EH (cell line): ENCODE data around the gene PPFIBP1.
A peak's percentile ranks its signal among the peaks of the same experiment; 100 is the strongest.
"Not testable (repeated sequence)": the region's sequence is repeated elsewhere in the genome, so short reads cannot be mapped to it uniquely, and the experiment has no call there.

Source experiments
- DNase-seq: peaks from one replicate; pipeline ENCODE4 v3.0.0-alpha.2; 2015; ENCODE audit warnings: low read depth

The PPFIBP1 gene

DNA sequence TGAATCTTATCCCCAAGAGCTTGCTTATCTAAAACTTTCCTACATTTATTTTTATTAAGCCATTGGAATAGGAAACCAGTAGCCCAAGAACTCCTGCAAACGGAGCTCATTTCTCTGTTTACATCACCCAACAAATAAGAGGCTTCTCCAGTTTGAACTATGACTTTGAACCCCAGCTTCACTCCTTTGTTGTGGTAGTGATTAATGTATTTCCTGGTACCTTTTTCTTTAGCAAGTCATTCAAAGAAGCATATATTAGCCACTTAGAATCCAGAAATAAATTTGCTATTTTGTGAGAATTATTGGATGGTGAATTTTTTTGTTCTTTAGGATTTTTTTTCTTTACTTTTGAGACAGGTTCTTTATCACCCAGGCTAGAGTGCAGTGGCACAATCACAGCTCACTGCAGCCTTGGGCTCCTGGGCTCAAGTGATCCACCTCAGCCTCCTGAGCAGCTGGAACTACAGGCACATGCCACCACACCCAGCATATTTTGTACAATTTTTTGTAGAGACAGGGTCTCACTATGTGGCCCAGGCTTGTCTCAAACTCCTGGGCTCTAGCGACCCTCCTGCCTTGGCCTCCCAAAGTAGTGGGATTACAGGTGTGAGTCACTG is 104.0 kb downstream of the PPFIBP1 start:
- DNase-seq = not testable (repeated sequence)

DNA sequence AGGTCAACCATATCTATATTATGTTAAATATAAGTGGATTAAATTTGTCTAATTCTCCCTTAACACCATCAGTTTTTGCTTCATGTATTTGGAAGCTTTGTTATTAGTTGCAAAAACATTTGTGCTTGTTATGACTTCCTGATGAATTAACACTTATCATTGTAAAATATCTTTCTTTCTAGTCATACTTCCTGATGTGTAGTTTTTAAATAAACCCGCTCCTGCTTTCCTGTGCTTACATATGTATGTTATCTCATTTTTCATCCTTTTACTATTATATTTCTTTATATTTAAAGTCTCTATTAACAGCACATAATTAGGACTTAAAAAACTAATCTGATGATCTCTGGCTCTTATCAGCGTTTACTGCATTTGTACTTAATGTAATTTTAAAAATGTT is 106.2 kb downstream of the PPFIBP1 start:
- DNase-seq = not testable (repeated sequence)

DNA sequence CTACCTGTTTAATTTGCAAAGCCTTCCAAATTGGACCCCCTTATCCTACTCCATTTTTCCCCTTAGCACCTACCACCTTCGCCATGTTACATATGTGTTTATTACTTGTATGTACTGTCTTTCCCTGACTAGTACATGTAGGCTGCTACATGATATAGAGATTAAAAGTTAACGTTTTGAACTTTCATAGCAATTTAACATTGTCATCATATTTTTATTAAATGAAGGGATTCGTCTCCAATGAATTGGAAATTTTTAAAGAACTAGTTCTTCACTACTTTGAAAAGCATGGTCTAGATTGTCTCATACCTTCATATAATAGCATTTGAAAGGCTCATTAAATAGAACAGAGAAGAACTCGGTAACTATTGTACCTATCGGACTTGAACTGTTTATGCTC is 107.4 kb downstream of the PPFIBP1 start:
- no peak for DNase-seq

DNA sequence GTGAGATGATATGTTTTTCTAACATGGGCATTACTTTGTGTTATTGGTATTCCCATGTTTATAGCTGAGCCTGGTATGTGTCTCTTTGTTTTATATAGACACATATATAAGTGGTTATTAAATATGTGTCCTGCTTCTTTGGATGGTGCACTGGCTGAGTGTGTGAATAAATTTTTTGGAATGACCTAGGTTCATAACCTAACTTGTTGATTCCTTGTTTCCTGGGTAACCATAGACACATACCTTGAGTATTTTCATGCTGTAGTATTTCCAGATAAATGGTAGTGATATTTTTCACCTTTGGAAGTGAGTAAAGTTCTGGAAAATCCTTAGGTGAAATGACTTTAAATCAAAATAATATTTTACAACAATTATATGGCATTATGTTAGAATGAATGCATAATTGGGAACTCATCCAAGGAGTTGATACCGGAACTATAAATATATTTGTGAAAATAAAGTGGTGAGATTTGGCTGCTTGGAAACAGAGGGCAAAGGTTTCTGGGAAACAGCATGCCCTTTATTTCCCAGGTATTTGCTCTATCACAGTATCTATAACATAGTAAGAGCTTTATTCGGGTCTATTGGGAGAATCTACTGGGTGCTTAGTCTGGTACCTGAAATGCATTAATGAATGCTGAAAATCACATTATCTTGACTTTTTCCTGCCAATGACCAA is 107.9 kb downstream of the PPFIBP1 start:
- DNase-seq = no peak

DNA sequence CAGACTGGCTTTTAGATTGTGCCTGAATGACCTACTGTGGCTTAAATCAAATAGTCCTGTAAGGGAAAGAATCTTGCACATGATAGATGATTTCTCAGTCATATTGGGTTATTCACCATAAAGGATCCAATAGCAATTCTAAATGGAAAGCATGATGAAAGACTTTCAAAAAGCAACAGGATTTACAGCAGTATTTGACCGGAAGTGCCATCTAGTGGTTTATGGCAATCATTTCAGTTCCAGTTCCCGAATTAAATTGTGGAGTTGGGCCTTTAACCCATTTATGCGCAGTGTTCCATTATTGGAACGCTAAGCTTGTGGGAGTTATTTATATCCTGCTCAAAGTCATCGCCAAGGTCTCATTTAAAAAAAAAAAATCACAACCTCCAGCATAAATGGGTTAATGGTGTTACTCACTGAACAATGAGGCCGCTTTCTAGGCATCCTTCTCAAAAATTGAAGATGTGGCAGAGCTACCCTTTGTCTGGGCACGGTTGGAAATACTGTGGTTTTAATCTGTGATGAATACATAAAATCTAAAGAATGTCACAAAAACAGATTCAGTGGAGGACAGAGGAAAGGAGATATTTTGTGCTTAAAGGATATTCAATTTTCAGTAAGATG is 111.5 kb downstream of the PPFIBP1 start:
- DNase-seq = peak; percentile 76

DNA sequence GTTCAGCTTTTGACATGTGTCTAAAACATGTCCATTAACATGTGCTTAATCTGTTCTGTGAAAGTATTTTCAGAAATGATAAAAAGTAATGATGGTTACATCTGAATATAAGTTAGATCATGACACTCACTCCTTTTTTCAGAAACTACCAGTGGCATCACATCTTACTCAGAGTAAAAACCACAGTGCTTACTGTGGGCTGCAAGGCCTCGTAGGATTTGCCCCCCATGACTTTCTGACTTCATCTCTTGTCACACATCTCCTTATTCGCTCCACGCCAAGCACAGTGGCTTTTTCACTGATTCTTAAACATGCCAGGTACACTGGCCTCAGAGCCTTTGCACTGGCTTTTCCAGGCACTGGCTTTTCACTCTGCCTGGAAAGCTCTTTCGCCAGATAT is 112.6 kb downstream of the PPFIBP1 start:
- not testable (repeated sequence) for DNase-seq

DNA sequence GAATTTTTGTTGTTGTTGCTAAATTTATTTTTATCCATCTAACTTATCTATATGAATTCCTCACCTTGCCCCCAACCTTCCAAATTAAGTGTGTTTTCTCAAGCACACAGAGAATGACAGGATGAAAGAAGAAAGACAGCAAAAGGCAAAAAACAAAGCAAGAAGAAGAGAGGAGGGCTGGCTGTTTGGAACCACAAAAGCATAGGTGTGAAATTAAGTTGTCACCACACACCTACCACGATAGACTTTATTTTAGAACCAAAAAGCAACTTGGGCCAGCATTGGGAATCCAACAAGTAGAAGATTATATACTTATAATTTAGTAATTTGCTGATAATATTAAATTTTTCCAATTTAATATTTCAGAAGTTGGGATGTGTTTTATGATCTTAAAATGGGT is 113.5 kb downstream of the PPFIBP1 start:
- DNase-seq = no peak

DNA sequence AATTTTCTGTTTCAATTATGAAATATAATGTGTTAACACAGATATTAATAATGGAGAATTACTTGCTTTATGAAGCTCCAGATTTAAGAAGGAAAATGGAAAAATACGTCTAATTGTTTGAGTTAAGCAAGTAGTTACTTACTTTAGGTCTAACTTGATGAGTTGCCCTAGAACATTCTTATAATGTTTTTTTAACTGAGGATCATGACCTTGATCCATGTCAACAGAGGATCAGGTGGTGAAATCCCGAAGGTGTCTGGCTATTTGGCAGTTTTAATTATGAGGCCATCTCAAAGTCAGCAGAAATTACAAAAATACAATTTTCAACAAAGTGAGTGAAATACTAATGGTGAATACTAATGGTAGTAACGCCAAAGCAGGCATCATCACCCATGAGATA is 115.3 kb downstream of the PPFIBP1 start:
- no peak for DNase-seq

DNA sequence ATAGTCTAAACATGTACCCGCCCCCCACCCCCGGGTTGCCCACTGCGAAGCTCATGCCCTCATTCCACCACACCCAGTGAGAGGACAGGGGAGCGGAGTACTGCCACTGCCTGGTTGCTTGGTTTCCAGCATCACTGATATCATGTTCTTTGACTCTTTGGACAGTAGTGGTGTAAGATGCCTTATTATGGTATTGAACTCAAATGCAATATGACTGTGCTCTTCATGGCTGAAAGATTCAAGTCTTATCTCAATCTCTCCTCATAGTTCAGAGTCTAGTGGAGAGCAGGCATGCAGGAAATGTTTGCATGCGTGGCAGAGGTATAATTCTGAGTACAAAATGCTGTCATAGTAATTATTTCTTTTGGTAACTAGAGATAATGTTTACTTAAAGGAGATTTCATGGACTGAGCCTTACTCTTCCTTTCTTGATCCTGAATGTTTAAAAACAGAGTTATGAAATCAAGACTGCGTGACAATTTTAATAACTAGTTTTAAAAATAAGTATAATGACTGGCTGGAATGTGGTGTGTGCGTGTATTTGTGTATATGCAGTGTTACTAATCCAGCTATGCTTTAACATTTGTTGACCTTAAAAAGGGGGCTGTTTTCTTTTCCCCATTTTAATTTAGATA is 116.7 kb downstream of the PPFIBP1 start:
- peak; percentile 49 for DNase-seq

DNA sequence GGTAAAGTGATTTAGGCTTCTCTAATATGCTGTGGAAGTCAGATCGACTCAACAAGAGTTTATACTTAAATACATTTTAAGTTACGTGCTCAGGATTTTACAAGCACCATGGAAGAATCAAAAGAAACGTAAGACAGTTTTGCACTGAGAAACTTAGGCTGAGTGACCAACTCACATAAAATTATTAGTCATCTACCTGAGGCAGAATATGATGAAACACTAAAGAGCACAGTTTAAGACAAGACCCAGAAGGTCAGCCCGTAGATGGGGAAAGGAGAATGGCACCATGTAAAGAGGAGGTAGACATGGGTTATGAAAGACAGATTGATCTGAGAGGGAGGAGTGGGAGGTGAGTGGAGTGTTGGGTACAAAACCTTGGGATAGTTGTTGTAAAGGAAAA is 118.4 kb downstream of the PPFIBP1 start:
- not testable (repeated sequence) for DNase-seq

DNA sequence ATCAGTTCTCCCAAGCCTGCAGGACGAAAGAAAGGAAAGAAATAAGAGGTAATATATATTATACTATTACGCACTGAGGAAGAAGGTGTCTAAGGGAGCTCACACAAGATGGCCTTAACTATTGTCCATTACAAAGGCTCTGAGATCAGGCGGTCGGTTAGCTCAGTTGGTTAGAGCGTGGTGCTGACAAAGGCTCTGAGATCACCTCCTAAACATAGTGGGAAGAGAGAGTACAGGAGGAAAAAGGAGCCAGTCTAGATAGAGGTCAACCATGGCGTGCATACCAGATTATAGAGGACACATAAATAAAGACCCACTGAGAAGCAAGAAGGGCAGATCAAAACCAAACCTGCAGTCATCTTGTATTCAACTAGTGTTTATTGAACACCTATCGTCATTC is 118.9 kb downstream of the PPFIBP1 start:
- DNase-seq = not testable (repeated sequence)

DNA sequence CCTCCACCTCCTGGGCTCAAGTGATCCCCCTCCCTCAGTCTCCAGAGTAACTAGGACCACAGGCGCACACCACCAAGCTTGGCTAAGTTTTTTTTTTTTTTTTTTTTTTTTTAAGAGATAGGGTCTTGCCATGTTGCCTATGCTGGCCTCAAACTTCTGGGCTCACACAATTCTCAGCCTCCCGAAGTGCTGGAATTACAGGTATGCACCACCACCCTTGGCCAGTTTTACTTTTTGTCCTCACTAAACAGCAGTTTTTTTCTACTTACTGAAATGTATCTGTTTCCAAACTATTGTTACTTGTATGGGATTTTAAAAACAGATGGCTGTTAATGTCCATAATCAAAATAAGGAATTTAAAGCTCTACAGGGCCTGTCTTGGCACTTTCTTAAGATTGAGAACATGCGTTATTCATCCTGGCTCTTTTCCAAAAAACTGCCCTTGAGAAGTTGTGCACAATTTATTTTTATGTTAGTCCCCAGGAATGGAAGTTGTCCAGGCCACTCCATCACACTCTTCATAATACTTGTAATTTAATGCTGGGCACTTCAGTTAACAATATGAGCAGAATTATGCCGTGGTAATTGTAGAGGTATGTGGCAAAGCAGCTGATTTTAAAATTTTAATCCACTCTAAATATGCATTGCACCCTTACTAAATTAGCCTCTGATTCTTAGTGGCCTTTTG is 120.3 kb downstream of the PPFIBP1 start:
- DNase-seq = peak; percentile 58

DNA sequence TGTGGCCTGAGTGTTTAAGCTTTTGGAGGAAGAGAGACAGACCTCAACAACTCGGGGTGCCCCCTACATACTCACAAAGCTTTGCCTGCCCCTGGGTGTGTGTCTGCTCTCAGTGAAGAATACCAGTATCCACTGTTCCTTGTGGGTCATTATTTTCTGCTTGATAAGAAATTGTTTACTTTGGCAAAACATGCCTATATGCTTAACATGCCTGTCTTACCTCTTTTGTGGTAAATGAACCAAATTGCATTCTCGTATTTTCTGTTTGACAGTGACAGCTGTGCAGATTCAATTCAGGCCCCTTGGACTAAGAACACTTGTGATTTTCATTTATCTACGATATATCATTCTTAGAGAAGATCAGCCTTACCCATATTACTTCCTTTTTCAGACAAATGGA is 121.7 kb downstream of the PPFIBP1 start:
- no peak for DNase-seq

DNA sequence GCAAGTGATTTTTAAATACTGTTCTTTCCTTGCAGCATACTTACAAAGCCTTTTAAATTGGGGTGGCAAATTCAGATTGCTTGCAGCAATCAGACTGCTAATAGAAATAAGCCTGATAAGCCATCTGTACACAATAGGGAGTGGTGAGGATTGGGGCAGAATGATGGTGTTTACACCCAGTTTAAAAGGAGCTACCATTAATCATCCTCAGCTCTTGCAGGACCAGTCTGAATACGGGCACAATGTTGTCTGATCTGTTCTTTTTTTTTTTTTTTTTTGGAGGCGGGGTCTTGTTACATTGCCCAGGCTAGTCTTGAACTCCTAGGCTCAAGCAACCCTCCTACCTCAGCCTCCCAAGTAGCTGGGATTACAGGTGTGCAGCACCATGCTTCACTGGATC is 122.1 kb downstream of the PPFIBP1 start:
- DNase-seq = no peak

DNA sequence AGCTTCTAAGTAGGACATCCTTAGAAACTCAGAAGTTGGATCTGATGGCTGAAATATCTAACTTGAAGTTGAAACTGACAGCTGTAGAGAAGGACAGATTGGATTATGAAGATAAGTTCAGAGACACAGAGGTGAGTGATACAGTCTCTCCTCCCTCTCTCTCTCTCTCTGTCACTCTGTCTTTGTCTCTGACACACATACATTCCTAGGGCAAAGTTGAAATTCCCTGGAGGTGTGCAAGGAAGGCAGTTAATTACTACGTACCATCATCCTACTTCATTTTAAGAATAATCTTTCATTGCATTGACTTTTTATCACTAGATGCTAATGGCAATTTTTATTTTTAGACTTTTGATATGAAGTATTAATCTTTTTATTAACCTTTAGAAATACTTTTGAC is 126.0 kb downstream of the PPFIBP1 start:
- no peak for DNase-seq

DNA sequence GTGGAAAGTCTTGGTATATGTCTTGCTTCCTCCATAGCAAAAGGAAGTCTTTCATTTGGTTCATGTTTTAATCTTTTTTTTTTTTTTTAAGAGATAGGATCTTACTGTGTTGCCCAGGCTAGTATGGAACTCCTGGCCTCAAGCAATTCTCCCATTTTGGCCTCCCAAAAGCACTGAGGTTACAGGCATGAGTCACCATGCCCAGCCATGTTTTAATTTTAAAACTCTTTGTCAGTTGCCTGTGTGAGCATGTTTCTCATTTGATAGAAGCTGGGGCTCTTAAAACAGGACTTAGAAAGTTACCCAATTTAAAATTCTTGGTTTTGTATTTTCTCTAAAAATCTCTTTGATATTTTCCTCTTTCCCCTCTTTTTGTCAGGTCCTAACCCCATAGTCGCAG is 127.2 kb downstream of the PPFIBP1 start:
- DNase-seq = peak; percentile 42

DNA sequence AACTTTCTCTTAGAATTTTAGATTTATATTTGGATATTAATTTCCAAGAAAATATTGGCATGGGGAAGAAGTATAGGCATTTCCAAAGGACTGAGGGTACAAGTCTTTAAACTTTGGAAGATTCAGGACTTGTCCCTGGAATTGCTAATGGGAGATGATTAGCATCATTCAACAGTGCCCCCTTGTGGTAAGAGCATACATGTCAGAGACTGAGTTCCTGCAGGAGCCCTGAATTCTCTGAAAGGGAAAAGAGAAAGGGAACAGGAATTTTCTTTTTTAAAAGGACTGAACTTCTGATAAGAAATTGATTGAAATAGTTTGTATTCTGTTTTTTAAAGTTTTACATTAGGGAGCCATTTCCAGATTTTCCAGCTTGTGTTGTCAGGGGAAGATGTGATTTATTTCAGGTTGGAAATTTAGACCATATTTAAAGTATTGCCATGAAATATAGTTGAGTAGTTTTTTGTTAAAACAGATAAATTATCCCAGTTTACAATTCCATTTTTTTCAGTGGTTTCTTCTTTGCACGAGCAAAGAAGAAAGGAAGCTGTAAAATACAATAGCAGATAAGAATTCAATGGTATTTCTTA is 128.3 kb downstream of the PPFIBP1 start:
- DNase-seq = peak; percentile 81

DNA sequence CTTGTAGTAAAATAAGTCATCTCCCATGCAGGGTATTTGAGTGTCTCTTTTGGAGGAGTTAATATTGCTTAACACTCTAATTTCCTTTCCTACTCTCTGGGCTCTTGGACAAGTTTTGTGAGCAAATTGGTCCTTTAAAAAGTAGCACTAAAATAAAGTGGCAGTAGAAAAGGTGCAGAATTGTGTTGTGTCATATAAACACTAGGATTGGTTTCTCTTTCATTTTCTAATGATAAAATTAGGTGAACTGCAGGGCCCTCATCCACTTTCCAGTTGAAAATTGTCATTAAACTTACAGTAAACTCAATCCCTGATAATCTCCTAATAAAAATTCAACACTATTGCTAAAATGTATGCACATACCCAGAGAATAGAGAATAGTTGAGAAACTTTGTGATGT is 129.7 kb downstream of the PPFIBP1 start:
- DNase-seq = no peak

DNA sequence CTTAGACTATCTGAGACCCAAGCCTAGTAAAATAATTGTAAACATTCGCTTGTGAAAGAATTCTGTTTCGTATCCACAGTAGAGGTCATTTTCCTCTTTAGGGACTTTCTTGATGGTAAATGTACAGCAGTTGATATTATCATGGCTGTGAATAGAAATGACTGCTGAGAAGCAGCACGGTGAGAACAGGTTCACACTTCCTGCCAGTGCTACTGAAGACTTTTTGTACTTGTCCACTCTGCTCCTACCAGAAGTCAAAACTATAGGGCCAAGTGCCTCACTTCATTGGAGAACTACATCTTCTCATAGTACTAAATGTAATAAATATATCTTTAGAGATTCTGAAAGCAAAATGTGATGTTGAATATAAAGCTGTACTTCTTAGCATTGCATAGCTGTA is 131.5 kb downstream of the PPFIBP1 start:
- not testable (repeated sequence) for DNase-seq

DNA sequence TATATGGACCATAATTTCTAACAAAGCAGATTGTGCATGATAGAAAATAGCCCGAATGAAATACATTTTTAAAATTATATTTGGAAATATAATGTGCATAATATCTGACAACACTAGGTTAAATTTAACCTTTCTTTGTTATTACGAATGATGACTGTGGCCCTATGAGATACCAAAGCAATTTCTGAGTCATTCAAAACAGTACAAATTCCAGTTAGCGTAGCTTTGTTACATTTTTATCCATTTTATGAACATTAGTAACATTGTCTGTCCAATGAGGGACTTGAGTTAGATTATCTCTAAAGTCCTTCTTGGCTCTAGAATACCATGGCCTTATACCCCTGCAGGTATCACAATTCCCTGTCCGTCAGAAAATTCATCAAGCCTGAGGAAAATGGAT is 133.3 kb downstream of the PPFIBP1 start:
- no peak for DNase-seq

DNA sequence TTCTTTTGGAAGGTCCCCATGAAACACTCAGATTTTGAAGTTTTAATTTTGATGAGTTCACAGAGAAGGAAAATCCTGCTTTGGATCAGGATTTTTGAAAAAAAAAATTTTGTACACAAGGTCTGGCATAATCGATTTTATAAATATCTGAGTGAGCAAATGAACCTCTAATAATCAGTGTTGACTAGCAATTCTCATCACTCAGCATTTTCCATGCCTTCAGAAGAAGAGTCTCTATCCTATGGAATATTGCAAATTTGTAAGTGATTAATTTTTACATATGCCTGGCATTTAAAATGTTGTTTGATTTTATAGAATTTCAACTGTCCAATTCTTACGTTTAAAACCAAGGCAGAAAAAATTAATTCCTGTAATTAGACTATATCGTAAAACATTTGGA is 141.7 kb downstream of the PPFIBP1 start:
- DNase-seq = no peak

DNA sequence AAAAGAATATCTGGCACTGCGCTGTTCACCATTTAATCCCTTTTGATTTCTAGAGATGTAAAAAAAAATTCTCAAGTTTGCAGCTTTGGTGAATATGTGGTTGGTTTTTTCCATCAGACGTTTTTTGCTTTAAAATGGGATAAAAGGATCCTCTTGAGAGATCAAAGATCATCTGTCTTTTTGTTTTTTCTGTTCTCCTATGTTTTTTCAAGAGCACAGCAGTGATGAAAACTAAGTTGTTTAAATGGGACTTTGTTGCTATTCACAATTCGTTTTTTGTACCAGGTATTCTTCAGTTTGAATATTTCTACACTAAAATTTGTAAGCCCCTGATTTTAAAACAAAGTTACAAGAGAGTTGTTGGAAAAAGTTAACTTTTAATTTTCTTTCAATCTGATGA is 142.5 kb downstream of the PPFIBP1 start:
- no peak for DNase-seq
